Stimulated activated CD4-positive, alpha-beta T cell treated with anti-CD3 and anti-CD28 coated beads, Interleukin-1b, Interleukin-23, amount 100 ng/mL, for 4 hours (primary cell): ENCODE measurements around the gene SSNA1.

ENCODE experiments used
- DNase-seq, 2 donors: peaks; one replicate each; pipeline ENCODE4 v3.0.0-alpha.2; 2020; ENCODE audit warnings: low read depth in 2 of 2

Gene SSNA1

DNA sequence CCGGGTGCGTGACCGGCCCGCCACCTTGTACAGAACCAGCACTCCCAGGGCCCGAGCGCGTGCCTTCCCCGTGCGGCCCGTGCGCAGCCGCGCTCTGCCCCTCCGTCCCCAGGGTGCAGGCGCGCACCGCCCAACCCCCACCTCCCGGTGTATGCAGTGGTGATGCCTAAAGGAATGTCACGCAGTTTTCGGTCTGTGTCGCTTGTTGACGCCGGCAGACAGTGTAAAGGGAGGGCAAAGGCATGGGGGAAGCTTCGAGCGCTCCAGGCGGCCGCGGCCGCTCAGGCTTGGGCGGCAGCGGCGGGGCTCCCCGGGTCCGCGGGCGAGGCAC is 19.9 kb upstream of the SSNA1 start:
- no peak for DNase-seq

DNA sequence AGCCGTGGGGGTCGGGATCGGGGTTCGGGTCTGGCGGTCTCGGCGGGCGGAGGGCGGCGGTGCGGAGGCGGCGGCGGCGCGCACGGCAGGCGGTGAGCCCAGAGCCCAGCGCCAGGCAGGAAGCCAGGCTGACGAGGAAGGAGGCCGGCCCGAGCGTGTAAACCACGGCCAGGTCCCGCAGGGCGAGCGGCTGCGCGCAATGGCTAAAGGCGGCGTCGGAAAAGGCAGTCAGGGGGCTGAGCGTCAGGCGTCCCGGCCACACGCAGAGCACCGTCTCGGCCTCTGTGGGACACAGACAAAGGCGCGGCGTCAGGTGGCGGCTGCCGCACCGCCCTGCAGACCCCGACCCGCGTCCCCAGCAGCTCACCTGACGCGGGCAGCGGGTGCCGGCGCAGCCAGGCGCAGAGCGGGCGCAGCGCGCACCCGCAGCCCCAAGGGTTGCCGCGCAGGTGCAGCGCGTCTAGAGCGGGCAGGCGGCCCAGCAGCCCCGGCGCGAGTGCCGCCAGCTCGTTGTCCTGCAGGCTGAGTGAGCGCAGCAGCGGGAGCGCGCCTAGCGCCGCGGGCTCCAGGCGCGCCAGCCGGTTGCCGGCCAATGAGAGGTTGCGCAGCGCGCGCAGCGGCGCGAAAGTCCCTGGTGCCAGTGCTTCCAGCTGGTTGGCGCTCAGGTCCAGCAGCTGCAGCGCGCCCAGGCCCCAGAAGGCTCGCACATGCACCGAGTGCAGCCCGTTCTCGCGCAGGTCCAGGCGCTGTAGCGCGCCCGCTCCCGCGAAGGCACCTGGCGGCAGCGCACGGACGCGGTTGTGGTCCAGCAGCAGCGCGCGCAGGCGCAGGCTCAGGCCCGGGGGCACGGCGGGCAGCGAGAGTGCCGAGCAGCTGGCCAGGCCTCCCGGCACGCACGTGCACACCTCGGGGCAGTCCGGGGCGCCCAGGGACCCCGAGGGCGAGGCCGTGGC is 19.3 kb upstream of the SSNA1 start:
- DNase-seq, result no peak

DNA sequence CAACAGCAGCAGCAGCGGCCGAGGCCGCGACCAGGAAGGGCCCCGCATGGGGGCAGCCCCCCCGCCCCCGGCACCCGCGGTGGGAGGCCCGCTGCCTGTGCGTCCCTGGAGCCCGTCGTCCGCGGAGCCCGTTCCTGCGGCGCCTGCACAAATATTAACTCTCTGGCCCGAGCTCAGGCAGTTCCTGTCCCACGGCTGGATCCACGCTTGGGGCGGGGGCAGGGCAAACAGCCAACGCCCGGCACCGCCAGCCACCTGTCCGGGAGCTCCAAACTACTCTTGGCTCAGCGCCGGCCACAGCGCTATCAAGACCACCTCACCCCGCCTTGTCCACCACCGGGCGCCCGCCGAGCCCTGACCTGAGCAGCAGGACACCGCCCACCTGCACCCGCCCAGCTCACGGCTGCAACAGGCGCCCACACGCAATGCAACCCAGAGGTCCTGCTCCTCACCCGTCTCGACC is 18.5 kb upstream of the SSNA1 start, which contains the start of gene LRRC26:
Gene LRRC26 (minus strand): TSS at position 156 of the 463 bp plus-strand sequence. CDS start 108 bp downstream, at position 48.
- DNase-seq, result no peak

DNA sequence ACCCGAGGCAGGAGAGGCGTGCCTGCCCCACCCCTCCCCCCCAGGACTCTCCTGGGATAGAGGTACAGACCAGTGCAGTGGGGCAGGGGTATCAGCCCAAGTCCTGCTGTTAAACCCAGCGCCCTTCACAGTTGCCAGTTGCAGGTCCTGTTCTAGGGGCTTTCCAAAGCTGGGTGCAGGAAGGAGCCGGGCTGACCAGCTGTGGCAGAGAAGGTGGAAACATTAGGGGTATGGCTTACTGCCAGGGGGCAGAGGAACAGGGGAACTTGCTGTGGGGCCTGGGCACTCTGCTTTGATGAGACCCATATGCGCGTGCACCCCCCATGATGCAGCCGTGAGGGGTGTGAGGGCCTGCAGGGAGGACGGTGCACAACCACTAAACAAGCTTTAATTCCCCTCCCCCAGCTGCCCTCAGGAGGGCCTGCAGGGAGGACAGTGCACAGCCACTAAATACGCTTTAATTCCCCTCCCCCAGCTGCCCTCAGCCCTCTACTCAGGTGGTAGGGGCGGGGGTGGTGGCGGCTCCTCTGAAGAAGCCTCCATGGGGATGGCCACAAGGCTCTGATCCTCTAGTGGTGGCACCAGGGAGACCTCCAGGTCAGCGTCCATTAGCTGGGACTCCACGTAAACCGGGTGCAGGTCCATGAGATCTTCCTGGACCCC is 17.9 kb upstream of the SSNA1 start:
- no peak for DNase-seq

DNA sequence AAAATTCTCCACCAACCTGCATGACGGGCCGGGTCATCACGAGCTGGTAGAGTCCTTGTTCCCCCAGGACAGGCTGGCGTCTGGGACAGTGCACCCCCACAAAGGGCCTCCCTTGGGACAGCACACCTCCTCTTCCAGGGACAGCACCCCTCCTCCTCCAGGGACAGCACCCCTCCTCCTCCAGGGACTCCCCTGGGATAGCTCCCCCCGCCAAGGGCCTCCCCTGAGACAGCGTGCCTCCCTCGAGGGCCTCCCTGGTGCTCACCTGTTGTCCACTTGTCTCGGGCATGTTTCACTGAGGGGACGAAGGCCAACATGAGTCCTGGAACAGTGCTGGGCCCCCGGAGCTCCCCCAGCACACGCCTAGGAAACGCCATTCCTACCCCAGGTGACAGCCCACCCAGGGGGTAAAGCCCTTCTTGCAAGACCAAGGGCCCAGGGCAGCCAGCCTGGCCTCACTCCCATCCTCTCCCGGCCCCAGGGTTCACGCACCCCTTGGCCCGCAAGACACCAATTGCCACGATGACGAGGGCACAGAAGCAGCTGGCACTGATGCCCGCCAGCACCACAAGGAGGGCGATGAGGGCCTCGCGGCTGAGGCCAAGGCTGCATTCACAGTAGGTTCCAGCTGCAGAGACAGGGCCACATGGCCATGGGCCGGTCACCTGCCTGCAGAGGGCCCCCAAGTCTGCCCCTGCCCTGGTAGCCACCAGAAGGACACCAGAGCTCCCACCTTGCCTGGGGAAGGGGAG is 17.2 kb upstream of the SSNA1 start:
- DNase-seq, result no peak

DNA sequence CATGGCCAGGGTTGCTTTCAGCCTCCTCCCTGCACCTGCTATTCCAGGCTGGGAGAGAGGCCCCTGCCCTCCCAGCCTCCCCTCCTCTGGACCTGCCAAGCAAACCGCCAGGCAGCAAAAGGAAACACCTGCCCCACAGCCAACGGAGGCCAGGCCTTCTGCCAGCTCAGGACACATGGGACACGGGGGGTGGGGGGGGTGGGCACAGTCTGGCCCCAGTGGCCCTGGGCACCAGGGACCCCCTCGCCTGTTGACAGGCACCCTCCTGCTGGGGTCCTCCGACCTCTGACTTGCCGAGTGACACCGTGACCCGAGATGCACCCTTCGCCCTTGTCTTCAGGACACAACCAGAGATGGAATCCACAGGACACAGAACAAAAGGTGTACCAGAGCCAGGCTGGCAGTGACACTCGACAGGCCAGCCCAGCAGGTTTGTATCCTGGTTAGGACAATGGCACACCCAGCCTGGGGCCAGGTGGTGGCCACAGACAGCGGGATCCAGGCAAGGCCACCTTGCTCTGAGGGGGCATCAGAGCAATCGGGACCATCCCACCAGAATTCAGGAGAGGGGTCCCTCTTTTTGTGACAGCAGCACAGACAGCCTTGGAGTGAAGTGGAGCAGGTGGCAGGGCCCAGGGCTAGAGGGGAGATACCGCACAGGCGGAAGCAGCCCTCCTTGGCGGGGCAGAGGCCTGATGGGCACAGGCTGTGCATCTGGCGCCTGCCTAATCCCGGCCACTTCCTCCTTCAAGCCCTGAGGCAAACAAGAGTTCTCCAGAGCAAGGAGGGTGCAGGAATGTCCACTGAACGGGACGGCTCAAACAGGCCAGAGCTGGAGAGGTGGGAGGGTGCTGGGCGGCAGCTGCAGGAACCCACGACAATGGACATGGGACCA is 15.3 kb upstream of the SSNA1 start:
- no peak for DNase-seq

DNA sequence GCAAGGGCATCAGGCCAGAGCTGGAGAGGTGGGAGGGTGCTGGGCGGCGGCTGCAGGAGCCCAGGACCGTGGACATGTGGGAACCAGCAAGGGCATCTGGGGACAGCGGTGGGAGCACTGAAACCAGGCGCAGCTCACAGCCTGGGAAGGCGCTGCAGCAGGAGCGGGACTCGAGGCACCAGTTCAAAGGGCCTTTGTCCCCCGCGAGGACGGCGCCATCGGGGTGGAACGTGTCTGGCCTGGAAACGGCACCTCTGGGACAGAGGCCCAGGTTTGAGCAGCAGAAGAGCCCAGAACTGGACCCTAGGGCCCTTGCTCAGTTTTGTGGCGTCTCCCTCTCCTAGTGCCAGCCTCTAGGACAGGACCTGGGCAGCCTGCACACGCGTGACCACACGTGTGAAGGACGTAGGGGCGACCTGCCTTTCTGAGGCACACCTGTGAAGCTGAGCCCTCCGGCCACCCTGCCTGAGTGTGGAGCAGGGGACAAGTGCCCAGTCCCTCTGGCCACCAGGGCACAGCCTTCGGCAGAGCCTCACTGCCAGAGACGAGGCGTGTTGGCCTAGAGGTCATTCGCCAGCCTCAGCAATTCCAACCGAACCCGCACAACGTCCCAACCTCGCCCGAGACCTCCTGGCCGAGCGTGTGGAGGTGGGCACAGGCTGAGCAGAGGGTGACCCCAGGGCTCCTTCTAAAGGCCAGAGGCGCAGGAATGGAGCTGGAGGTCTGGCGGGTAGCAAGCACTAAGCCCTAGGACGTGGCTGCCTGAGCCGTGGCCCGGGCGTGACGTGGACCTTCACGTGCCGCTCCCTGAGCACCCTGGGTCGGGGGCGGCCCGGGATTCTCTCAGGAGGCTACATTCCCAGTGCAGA is 14.4 kb upstream of the SSNA1 start:
- no peak for DNase-seq

DNA sequence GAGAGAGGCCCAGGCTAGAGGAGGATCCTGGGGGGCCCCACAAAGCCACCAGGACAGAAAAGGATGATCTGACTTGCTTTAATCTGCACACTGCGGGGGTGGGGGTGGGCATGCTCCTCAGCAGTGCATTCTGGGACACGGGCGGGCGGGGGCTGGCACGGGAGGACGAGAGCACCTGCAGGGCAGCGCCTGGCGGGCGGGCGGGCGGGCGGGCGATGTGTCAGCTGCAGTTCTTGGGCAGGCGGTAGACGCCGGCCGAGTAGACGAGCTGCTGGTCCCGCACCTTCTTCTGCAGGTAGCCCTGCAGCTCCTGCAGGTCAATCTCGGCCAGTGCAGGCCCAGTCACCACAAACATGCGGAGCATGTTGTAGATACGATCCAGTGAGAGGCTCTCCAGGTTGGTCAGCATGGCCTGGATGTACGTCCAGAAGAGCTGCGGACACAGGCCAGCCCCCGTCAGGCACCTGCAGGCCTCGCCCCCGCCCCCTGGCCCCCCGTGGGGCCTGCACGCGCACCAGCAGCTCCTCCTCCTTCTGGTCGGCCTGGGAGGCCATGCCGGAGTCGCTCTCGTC is 13.7 kb upstream of the SSNA1 start:
- DNase-seq, result no peak

DNA sequence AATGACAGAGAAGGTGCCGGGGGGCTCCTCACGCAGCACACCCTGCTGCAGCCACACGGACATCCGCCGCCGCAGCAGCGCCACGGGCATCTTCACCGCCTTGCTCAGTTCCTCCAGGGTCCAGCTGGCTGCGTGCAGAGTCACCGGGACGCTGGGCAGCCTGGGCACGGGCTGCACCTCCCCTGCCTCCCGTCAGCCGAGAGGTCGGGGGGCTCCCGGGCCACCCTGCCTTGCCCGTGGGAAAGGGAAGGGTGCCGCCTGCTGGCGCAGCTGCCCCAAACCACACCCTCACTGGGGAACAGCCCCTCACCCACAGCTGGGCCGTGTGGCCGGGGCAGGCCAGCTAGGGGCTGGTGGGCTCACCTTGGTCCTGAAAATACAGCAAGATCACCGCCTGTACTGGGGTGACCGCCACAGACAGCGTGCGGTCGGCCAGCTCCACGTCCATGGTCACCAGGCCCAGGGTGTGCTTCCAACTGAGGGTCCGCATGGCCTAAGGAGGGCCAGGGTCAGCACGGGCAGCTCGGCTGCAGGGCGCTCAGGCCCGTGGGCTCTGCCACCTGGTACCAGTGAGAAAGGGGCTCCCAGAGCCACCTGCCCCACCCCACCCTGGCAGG is 13.0 kb upstream of the SSNA1 start:
- no peak for DNase-seq

DNA sequence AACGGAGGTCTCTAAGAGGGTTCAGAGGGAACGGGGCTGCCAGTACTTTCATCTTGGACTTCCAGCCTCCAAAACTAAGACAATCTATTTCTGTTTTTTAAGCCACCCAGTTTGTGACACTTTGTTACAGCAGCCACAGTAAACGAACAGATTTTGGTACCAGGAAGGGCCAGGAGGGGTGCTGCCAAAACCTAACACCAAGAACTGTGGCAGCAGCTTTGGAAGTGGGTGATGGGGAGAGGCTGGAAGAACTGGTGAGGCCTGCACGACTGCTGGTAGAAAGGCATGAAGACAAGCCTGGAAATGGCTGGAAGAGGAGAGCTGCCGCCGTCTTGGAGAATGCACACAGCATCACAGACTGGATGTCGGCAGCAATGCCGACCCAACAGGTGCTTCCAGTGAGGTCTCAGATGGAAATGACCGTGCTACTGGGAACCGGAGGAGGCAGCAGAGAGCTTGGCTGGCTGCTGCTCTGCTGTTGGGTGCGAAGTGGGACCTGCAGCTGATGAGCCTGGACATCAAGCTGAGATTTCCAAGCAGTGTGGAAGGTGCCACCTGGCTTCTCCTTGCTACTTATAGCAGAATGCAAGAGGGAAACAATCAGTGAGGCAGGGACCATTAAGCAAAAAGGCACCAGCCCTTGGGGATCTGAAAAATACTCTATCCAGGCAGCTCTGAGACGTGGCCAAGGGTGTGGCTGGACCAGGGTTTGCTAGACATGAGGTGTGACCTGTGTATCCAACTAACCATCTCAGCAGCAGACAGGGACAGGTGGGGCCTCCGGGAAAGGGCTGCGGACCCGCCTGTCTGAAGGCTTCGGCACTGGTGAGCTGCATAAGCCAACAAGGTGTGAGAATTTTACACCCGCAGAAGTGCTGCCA is 11.9 kb upstream of the SSNA1 start:
- no peak for DNase-seq

DNA sequence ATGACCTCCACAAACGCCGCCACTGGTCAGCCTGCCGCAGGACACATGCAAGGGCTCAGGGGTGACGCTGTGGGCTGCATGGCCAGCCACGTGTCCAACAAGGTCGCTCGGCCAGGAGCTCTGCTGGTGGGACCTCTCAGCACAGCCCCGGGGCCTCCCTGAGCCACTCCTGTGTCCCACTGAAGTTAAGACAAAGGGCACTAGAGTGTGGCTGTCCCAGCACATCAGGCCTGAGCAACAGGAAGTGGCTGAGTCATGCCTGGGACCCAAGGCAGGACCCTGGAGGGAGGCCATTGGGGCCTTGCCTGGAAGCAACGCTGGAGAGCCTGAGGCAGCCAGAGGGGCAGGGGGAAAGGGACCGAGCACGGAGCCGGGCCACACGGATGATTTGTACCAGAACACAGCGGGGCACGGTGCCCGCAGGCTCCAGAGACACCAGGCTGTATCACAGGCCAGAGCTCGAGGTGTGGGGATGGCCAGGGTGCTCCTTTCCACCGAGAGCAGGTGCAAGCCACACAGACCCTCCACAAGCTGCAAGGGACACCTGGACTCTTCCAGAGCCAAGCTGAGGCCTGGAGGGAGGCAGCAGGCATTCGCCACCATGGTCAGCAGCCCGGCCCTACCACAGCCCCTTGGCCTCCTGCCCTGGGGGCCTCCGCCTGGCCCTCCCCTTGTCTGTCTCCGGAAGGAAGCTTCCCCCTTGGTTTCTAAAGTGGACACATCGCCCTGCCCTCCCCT is 10.1 kb upstream of the SSNA1 start:
- DNase-seq, result no peak

DNA sequence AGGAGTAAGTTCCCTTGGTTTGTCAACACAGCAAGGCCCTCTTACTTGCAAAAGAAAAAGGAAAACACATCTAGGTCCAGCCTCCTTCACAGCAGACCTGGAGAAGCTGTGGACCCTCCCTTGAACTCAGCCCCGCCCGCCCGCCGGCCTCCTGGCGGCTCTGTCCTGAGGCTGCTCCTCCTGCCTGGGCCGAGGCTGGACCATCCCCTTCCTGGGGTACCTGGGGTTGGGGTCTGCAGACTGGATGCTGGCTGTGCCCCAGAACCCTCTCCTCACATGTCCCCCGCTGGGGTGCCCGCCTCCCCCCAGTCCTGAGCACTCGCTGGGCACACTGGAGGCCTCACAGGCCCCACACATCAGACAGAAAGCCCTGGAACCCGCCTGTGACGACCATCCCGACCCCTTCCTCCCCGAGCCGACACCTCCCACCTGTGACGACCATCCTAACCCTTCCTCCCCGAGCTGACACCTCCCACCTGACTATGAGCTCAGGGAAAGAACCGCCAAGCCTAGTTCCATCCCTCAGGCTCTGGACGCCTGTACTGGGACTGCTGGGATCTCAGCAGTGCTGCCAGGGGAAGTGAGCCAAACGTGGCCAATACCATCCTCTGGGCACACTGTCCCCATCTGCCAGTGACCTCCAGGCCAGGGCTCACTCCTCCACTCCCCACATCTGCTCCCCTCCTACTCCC is 9.4 kb upstream of the SSNA1 start:
- no peak for DNase-seq

DNA sequence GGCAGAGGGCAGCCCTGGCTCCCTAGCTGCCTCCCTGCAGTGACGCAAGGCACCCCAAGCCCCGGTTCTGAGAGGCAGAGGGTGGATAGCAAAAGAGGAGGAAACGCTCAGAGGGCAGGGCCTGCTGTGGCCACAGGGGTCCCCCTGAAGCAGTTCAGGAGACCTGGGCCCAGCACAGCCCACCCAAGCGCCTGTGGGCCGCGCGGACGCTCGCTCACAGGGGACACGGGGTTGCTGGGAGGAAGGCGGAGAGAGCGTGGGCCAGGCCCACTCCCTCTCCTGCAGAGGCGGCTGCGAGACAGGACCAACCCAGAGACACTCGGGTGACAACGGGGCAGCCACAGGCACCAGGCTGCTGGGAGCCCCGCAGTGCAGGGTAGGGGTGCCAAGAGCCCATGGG is 8.7 kb upstream of the SSNA1 start:
- no peak for DNase-seq

DNA sequence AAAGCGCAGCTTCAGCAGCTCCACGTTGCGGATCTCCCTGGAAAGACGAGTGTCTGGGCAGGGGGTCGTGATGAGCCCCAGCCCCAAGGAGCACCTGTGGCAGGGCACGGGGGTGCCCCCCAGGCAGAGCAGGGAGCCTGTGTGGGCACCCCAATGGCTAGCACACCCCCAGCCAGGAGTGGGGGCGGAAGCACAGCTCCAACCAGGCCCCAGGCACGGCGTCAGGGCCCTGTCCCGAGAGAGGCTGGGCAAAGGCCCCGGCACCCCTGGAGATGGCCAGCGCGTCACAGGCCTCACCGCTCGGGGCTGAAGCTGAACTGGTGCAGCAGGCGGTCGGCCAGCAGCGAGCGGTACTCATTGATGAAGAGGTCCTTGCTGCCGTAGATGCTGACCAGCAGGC is 8.0 kb upstream of the SSNA1 start:
- DNase-seq, result no peak

DNA sequence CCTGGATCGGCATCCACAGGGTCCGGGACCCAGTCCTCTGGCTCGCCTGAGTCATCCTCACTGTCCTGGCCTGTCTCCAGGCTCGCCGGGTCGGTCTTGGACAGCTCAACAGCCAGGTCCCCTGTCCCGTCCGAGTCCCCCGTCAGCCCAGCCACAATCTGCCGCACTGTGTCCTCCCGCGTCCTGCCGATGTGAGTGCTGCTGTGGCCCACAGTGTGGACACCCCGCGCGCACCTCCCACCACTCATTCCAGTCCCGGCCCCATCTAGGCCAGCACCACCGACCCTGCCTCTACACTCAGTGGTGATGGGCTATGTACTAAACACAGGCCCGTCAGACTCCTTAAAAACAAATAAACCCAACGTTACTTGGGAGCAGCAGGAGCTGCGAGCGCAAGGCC is 6.8 kb upstream of the SSNA1 start:
- no peak for DNase-seq

DNA sequence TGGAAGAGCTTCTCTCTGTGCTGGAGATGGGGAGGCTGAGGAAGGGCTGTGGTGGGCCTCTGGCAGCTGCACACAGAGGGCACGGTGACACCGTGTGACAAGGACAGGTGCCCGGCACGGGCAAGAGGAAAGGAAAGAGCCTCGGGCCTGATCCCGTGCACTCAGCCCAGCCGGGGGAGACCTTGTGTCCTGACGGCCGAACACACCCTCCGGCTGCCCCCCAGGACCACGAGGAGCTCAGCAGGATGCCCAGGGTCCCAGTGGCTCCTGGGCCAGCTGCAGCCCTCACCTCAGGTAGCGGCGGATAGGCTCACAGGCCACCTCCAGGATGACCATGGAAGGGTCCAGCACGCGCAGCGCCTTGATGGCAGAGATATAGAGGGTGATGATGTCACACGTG is 5.6 kb upstream of the SSNA1 start:
- DNase-seq, result no peak

DNA sequence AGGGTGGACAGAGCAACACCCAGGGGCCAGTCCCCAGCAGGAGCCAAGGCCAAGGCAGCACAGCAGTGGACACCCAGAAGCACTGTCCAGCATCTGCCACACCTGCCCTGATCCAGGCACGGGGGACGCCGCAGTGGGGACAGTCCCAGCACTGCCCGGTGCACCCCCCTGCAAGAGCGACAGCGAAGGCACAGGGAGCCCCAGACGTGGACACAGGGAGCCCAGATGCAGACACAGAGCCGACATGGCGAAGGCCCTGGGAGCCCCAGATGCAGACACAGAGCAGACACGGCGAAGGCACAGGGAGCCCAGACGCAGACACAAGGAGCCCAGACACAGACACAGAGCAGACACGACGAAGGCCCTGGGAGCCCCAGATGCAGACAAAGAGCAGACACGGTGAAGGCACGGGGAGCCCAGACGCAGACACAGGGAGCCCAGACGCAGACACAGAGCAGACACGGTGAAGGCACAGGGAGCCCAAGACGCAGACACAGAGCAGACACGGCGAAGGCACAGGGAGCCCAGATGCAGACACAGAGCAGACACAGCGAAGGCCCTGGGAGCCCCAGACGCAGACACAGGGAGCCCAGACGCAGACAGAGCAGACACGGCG is 4.4 kb upstream of the SSNA1 start:
- no peak for DNase-seq
